Activated CD4-positive, CD25-positive, alpha-beta regulatory T cell treated with anti-CD3 and anti-CD28 coated beads, Interleukin-2, amount 50 U/mL, for 24 hours (primary cell): ENCODE measurements around the gene SLC25A53.
"Not testable (repeated sequence)": the region's sequence is repeated elsewhere in the genome, so short reads cannot be mapped to it uniquely, and the experiment has no call there.

Experiments
- ATAC-seq, 2 donors: fragments of 150-1000 bp; cut with Tn5 transposase; one replicate each; pipeline ENCODE4 v1.10.0; 2021; ENCODE audit warnings: mild to moderate bottlenecking in 1 of 2, moderate library complexity in 1 of 2

The SLC25A53 gene

DNA sequence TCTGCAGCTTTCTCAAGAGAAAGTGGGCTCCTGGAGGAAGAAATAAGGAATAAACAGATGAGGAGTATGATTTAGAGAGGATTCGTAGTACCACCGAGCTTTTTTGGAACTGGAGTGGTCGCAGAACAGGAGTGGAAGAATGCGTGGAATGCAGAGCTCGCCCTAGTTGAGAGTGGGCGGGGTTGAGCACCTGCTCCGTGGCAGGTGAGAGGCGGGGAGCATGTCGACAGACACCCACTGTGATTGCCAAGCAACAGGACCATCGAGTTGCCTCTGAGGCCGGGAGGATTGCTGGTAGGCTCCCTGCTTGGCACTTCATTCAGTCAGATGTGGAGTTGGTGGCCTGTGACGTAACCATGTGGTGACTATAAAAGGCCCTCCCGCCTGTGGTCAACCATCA lies 101.9 kb downstream of the SLC25A53 start:
- ATAC-seq: not testable (repeated sequence)
